GM21381 (cell line): ENCODE results near the gene FAM234A.
"Not testable (repeated sequence)": the region's sequence is repeated elsewhere in the genome, so short reads cannot be mapped to it uniquely, and the experiment has no call there.

Experiments
- ATAC-seq: cut with Tn5 transposase; IDR thresholded peaks from one replicate; pipeline ENCODE4 v1.9.1; 2021; ENCODE audit warnings: mild to moderate bottlenecking, moderate library complexity; ENCODE audit not compliant: unreplicated experiment

The FAM234A gene

DNA sequence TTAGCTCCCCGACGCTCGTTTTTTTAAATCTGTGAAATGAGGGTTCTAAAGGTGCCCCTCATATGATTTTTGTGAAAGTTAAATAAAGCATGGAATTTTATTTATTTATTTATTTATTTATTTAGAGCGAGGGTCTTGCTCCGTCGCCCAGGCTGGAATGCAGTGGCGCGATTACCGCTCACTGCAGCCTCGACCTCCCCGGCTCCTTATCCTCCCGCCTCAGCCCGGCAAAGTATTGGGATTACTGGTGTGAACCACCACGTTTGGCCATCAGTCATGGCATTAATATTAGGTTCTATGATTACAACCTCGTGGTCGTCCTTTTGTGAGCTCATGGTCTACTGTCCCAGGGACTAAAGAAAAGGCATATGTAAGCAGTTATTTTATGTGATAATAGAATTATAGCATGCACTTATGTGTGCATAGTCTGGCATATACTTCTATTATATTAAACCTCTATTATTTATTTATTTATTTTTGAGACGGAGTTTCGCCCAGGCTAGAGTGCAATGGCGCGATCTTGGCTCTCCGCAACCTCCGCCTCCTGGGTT, 4.8 kb upstream of the FAM234A start:
- no peak for ATAC-seq

DNA sequence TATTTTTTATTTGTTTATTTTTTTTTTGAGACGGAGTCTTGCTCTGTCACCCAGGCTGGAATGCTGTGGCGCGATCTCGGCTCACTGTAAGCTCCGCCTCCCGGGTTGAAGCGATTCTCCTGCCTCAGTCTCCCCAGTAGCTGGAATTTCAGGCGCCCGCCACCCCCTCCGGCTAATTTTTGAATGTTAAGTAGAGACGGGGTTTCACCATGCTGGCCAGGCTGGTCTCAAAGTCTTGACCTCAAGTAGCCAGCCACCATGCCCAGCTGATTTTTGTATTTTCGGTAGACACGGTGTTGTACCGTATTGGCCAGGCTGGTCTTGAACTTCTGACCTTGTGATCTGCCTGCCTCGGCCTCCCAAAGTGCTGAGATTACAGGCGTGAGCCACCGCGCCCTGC, 4.3 kb upstream of the FAM234A start:
- ATAC-seq: not testable (repeated sequence)

DNA sequence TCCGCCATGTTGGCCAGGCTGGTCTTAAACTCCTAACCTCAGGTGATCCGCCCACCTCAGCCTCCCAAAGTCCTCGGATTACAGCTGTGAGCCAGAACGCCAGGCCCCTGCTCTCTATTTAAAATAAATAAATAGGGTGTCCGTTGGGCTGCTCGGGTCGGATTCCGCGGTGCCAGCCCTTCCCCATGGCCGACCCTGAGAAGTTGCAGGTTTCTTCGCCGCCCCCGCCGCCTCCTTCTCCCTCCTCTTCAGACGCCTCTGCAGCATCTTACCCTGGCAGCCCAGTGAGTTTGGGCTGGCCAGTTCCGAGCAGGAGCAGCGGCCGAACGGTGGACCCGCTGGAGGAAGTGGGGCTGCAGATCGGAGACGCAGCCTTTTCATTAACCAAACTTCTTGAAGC, 3.7 kb upstream of the FAM234A start:
- no peak for ATAC-seq

DNA sequence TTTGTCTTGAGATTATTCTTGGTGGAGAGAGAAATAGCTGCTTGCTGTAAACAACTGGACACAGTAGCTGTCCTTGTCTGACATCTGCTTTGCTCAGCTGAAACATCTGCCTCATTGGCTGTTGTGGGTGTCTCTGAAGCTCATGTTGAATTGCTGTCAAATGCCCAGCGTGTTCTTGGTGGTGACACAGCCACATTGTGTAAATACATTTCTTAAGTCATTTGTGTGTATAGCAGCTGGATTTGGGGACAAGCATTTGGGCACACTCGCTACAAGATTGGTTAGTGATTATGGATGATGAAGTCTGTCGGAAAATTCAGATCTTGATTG, 5.3 kb downstream of the FAM234A start:
- no peak for ATAC-seq

DNA sequence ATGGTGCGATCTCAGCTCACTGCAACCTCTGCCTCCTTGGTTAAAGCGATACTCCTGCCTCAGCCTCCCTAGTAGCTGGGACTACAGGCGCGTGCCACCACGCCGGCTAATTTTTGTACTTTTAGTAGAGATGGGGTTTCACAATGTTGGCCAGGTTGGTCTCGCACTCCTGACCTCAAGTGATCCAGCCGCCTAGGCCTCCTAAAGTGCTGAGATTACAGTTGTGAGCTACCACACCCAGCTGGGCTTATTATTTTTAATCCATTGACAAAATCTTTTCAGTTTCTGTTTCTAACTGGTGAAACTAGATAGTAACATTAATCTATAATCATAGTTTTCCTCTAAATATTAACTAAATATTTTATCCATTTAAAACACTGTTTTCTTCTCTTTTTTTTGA, 5.9 kb downstream of the FAM234A start:
- ATAC-seq: no peak

DNA sequence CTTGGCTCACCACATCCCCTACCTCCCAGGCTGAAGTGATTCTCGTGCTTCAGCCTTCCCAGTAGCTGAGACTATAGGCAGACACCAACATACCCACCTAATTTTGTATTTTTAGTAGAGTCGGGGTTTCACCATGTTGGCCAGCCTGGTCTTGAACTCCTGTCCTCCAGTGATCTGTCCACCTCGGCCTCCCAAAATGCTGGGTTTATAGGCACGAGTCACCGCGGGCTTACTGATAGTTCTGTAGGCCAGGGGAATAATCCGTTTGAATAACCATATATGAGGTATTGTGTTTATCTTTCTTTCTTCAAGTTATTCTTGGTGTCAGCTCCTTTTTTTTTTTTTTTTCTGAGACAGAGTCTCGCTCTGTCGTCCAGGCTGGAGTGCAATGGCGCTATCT, 7.7 kb downstream of the FAM234A start:
- ATAC-seq: no peak

DNA sequence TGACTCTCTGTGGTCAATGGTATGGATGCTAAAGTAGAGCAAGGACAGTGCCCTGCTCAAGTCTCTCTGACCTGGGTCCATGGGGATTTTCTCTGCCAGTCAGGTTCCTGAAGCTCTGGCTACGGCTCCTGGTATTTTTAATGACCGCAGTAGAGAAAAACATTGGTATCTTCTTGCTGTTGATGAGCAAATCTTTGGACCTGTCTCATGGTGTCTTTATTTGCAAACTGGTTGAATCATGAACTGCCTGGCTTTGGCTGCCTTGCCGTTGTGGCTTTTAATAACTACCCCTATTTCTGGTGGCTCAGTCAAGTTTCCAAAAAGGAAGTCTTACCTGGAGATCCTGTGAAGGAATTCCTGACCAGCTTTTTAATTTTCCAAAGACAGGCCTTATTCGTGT, 8.7 kb downstream of the FAM234A start:
- no peak for ATAC-seq

DNA sequence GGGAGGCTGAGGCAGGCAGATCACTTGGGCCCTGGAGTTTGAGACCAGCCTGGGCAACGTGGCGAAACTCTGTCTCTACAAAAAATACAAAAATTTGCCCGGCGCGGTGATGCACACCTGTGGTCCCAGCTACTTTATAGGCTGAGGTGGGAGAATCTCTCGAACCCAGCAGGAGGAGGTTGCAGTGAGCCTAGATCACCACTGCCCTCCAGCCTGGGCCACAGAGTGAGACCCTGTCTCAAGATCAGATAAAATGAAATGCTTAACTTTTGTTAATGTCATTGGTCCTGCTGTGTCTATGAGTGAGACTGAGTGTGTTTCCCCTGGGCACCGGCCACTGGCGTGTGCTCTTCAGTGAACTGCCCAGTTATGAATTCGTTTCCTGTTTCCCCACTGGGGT, 10.5 kb downstream of the FAM234A start:
- no peak for ATAC-seq

DNA sequence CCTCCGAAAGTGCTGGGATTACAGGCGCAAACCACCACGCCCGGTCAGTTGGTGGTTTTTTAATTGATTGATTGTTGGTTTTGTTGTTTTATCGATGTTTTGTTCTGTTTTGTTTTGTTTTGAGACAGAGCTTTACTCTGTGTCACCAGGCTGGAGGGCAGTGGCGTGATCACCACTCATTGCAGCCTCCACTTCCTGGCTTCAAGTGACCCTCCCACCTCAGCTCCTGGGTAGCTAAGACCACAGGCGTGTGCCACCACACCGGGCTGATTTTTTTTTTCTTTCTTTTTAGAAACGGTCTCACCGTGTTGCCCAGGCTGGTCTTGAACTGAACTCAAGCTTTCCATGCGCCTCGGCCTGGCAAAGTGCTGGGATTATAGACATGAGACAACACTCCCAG, 12.4 kb downstream of the FAM234A start:
- no peak for ATAC-seq

DNA sequence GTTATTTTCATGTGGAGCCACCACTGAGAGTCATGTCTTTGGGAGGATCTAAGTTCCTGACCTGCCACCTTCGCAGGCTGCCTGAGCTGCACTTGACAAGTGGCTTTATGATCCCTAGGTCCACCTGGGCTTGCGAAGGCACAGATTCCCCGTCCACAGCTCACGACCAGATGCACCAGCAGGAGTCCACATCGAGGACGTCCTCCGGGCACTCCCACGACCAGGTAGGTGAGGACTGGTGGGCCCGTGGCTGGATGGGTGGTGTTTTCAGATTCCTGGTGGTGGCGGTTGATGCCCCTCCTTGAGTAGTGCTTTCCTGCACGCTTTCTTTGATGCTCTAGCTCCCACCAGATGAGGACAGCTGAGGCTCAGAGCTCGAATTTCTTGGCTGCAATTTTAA, 14.8 kb downstream of the FAM234A start:
- no peak for ATAC-seq

DNA sequence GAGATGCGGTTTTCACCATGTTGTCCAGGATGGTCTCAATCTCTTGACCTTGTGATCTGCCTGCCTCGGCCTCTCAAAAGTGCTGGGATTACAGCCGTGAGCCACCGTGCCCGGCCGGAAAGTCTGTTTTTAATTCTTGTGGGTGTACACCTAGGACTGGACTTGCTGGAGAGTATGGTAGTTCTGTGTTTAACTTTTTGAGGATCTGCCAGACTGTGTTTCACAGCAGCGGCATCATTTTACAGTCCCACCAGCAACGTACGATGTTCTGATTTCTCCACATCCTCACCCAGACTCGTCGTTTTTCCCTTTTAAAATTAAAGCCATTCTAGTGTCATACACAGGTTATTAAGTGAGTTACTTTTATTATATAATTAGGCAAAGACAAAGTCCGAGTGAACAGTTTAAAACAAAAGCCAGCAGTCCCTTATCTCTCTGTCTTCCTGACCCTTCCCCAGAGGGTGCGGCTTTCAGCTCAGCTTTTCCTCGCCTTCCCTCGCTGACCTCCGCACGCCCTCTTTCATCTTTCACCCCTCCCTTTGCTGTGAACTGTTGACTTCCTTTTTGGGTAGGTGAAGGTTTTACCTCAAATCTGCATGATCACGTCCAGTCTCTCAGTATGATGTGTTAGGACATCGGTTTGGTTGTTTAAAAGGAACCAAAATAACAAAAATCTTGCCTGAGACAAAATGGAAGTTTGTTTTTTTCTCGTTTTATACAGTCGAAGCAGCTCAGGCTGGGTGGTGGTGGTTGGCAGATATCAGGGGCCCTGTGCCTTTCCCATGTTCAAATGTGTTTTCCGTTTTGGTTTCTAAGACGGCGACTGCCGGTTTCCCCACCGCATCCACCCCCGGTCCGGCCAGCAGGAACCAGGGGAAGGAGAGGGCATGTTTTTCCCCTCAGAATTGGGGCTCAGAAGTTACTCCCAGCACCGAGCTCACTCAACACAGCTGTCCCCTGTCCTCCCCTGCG, 18.0 kb downstream of the FAM234A start:
- ATAC-seq: no peak

DNA sequence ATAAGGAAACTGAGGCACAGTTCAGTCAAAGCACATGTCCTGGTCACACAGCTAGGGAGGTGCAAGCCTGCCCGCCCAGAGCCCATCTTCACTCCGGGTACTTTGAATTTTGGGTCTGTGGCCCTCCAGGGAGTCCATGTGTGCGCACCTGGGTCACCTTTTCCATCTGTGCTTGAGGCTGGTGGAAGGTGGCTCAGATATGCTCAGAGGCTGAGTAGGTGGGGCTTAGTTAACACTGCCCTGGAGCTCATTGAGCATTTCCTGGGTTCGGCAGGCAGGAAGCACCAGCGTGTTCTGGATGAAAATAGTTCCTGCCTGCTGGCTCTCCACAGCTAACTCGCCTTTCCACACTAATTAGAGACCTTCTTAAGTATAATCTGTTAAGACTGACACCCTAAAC, 19.2 kb downstream of the FAM234A start:
- no peak for ATAC-seq

DNA sequence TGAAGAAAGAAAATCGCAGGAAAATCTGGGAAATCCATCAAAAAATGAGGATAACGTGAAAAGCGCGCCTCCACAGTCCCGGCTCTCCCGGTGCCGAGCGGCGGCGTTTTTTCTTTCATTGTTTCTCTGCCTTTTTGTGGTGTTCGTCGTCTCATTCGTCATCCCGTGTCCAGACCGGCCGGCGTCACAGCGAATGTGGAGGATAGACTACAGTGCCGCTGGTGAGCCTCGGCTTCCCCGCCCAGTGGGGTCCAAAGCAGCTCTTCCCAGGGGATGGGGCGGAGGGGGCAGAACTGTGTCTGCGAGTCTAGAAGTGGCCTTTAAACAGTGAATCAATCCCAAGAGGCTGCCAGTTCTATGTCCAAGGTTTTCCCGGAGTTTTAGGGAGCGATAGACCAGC, 19.8 kb downstream of the FAM234A start:
- no peak for ATAC-seq

DNA sequence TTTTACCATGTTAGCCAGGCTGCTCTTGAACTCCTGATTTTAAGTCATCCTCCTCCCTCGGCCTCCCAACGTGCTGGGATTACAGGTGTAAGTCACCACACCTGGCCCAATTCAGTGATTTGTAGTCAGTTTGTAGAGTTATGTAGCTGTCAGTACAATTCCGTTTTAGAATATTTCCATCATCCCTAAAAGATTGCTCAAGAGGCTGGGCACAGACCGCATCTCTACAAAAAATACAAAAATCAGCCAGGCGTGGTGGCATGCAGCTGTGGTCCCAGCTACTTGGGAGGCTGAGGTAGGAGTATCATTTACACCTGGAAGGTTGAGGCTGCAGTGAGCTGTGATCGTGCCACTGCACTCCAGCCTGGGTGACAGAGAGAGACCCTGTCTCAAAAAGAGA, 20.6 kb downstream of the FAM234A start:
- ATAC-seq: no peak

DNA sequence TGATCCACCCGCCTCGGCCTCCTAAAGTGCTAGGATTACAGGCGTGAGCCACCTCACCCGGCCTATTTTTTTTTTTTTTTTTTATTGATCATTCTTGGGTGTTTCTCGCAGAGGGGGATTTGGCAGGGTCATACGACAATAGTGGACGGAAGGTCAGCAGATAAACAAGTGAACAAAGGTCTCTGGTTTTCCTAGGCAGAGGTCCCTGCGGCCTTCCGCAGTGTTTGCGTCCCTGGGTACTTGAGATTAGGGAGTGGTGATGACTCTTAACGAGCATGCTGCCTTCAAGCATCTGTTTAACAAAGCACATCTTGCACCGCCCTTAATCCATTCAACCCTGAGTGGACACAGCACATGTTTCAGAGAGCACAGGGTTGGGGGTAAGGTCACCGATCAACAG, 23.5 kb downstream of the FAM234A start:
- ATAC-seq: not testable (repeated sequence)

DNA sequence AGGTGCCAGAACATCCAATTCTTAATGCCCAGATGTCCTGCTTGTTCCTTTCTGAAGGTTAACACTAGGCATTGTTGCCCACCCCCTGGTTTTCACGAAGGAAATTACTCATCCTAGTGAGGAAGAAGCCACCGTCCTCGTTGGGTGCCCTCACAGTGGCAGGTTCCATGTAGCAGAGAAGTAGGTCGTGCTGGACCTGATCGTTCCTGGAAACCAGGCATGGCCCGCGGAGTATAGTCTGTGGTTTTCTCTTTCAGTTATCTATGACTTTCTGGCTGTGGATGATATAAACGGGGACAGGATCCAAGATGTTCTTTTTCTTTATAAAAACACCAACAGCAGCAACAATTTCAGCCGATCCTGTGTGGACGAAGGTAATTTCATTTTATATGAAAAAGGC, 24.6 kb downstream of the FAM234A start:
- ATAC-seq: no peak

DNA sequence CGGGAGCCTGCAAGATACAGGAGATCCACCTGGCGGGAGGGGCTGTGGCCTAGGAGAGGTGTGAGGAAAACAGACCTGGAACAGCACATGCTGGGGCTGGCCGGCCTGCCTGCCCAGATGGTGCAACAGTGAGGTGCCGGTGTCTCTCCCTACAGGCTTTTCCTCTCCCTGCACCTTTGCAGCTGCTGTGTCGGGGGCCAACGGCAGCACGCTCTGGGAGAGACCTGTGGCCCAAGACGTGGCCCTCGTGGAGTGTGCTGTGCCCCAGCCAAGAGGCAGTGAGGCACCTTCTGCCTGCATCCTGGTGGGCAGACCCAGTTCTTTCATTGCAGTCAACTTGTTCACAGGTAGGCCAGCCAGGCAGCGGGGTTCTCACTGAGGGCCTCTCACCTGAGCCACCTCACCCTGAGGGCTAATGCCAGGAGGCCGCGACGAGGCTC, 25.2 kb downstream of the FAM234A start:
- no peak for ATAC-seq

DNA sequence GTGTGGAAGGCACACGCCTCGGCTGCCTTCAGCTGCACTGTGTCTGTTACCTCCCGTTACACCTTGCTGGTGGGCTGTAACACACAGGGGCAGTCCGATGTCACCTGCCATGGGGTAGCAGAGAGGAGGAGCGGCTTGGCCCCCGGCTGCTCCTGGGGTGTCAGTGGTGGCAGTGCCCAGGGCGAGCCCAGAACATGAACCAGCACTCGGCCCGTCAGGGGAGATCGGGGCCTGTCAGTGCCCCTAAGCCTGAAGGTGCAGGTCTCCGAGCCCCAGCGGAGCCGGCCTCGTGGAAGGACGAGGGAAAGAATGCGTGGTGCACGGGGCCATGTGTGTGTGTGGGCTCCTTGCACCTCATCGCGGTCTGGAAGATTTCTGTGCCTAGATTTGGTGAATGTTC, 25.7 kb downstream of the FAM234A start:
- no peak for ATAC-seq

DNA sequence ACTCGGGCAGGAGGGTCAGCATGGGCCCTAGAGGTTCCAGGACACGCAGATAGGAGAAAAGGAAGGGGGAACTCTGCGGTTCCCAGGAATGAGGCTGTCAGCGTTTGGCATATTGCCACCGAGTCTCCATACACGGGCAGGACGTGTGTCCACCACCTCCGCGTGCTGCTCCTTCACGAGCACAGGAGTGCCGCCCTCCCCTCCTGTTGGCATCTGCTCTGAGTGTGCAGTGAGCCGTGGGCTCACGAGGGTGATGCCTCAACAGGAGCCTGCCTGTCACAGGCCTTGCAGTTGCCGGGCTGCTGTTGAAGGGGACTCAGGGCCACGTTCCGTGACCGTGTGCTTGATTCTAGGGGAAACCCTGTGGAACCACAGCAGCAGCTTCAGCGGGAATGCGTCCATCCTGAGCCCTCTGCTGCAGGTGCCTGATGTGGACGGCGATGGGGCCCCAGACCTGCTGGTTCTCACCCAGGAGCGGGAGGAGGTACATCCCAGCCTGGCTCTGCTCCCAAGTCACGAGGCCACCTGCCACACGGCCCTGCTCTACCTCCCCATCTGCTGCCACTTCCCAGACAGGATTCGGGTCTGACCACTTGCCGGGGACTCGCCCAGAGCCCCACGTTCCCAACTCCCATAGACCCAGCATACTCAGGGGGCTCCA, 26.5 kb downstream of the FAM234A start:
- ATAC-seq: no peak

DNA sequence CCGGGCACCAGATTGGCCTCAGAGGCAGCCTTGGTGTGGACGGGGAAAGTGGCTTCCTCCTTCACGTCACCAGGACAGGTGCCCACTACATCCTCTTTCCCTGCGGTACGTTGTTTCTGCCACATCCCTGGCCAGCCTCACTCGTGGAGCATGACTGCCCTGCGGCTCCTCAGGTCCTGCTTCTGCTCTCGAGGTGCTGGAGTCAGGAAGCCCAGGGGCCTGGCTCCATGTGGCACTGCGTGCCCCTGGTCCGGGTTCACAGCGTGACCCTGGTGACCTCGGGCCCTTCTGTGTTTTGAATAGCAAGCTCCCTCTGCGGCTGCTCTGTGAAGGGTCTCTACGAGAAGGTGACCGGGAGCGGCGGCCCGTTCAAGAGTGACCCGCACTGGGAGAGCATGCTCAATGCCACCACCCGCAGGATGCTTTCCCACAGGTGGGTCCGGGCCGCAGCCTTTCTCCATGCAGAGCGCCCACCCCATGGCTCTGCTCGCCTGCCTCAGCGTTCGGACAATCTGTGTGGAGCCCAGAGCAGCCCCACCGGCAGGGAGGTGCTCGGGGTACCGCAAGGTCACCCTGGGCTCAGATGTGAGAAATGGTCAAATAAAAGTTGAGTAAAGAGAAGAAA, 27.6 kb downstream of the FAM234A start:
- ATAC-seq: no peak

DNA sequence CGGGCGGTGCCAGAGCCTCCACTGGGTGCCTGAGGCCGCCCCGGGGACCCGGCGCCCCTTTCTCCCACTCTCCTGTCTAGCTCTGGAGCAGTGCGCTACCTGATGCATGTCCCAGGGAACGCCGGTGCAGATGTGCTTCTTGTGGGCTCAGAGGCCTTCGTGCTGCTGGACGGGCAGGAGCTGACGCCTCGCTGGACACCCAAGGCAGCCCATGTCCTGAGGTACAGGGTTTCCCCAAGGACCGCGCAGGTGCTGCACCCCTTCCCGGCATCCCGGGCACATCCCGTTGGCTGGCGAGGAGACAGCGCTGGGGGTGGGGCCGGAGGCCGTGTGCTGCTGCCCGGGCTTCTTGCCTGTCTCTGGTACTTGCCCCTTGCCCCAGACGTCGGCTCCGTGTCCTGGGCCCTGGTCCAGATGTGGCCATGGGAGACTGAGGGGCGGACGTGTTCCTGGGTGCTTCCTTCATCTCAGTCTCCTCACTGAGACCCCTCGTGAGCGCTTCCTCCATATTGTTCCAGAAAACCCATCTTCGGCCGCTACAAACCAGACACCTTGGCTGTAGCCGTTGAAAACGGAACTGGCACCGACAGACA, 28.7 kb downstream of the FAM234A start:
- no peak for ATAC-seq
